HG02852 (cell line): ENCODE results near the gene TSPEAR.

Source experiments
- ATAC-seq: cut with Tn5 transposase; IDR thresholded peaks from one replicate; pipeline ENCODE4 v1.9.1; 2021; ENCODE audit warnings: mild to moderate bottlenecking, moderate library complexity; ENCODE audit not compliant: unreplicated experiment

TSPEAR gene

GRCh38 chr21:44741921-44742320 is 30.5 kb upstream of the TSPEAR start:
- no peak for ATAC-seq

GRCh38 chr21:44740742-44741141 is 29.4 kb upstream of the TSPEAR start:
- no peak for ATAC-seq

GRCh38 chr21:44739316-44739715 is 27.9 kb upstream of the TSPEAR start:
- ATAC-seq, result no peak

- no peak for ATAC-seq
These were observed 27.2 kb upstream of the TSPEAR start for GRCh38 chr21:44738621-44739020.

DNA sequence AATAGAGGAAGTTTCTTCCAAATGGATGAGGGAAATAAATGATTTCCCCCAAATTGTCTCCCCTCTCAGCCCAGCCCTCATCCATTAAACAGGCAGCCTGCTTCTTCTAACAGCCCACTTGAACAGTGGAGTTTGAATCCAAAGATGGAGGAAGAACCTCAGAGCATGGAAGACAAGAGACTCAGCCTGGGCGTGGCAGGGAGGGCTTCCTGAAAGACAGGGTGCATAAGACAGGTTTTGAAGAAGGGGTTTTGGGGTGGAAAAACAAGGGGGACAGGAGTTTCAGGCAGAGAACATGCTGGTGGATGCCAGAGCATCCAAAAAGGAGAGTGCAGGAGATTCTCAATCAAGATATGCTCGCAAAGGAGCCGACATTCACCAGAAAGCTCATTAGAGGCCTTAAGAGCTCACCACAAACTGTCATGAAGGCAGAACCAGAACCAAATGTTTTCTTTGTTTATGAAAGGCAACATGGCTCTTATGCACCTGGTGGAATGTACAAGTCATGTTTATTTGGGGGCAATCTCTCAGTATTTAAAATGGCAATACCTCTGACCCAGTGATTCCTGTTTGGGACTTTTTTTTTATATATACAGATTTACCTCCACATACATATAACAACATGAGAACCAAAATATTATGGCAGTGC is 26.5 kb upstream of the TSPEAR start:
- no peak for ATAC-seq

DNA sequence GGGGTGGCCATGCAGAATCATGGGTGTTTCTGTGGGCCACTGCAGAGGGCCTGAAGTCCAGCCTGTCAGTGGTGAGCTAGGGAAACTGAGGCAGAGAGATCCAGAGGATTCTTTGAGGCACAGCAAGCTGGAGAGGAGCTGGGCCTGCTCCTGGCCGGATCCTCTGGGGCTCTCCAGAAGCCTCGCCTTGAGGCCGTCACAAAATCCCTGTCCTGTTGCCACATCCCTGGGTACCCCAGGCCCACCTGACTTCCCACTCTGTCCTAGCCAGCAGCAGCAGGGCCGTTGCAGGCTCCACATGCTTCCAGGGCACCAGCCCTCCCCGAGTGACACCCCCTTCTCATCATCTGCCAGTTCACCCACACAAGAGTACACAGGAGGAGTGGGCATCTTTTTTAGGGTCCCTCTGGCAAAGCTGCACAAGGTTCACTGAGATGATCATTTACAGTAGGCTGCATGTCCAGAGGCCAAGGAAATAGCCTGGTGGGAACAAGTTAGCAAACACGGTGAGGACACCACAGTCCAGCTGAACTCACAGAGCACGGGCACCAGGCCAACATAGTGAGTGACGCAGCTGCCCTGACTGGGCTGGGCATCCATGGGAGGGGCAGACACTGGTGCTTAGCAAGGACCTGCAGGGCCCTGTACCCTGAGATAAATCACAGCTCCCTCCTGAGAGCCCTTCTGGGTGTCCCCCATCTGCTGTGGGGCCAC is 25.1 kb upstream of the TSPEAR start:
- ATAC-seq, result no peak

GRCh38 chr21:44735821-44736220 is 24.4 kb upstream of the TSPEAR start:
- ATAC-seq, result no peak

DNA sequence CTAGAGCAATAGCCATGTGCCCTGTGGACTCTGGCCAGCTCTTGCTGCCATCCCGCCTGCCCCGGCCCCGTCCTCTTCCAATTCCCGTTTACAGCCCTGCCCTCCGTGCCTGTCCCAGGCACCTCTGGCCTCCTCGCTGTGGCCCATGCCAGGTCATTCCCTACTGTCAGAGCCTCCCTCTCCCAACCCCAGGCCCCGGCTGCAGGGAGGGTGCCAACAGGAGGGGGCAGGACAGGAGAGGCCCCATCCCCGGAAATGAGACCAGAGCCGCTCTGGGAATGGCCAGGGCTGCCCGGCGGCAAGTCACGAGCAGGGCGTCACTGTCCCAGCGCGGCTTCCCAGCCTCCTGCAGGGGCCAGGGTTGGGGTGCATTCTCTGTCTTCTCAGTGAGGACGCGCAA is 23.5 kb upstream of the TSPEAR start:
- no peak for ATAC-seq

- no peak for ATAC-seq
These were observed 22.8 kb upstream of the TSPEAR start for GRCh38 chr21:44734026-44734745.

GRCh38 chr21:44732956-44733355 is 21.6 kb upstream of the TSPEAR start:
- ATAC-seq, result no peak

DNA sequence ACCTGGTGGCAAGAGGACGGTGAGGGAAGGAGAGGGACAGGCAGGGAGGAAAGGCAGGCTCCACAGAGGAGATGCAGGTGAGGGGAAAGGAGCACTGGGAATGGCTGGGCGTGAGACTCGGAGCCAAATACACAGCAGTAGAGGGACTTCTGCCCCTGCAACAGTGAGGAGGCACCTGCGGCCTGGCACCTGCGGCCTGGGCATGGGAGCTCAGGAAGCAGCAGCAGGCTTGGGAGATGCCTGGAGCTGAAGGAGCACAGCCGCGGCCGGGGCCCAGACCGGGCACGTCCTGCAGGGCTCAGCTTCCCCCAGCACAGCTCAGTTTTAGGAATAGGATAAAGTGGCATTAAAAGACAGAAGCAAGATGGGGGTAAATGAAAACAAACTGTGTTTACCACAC is 20.9 kb upstream of the TSPEAR start:
- no peak for ATAC-seq

DNA sequence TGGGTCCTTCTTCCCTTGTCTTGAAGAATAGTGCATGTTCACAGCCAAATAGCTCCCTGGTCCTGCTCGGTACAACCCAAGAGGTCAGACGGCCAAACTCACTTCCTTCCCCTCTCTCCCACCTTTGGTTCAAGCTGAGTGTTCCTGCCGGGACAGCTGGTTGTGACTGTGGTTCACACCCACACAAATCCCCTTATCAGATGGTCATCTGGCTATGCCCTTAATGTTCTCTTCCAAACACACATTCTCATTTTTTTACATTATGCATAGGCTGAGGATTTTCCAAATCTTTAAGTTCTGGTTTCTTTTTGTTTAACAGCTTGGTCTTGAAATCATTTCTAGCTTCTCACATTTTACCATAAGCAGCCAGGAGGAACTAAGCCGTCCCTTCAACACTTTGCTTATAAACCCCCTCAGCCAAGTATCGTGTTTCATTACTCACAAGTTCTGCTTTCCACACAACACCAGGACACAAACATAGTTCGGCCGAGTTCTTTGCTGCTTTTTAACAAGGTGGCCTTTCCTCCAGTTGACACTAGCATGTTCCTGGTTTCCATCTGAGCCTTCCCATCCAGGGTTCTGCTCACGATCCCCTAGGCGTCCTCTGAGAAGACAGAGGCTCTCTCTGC is 19.7 kb upstream of the TSPEAR start:
- ATAC-seq, result no peak

GRCh38 chr21:44730028-44730395 is 18.6 kb upstream of the TSPEAR start:
- no peak for ATAC-seq

DNA sequence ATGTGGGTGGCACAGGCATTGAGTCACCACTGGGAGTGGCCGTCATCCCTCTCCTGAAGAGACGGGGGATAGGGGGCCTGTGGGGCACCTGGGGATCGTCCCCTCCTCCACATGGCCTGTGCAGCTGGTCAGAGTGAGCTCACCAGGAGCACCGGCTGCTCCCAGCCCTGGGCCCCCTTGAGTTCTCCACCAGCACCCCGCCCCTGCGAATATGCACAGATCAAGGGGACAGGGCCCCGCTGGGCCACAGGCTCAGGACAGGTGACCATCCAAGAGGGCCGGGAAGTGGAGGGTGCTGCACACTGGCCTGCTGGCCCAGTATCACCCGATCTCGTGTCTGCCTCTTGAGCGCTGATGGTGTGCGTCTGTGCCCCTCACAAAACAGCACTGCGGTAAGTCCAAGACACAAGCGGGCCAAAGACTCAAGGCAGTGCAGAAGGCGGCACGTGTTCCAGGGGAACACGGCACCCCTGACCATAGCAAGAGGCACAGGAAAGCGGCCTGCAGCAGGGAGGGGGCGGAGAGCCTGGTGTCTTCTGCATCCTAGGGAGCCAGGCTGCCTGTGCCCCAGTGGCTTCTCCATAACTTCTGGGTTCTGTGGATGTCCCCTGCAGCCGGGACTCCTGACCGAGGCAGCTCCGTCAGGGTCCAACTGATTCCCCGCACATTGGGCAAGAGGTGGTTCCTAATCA is 18.1 kb upstream of the TSPEAR start:
- ATAC-seq, result no peak

DNA sequence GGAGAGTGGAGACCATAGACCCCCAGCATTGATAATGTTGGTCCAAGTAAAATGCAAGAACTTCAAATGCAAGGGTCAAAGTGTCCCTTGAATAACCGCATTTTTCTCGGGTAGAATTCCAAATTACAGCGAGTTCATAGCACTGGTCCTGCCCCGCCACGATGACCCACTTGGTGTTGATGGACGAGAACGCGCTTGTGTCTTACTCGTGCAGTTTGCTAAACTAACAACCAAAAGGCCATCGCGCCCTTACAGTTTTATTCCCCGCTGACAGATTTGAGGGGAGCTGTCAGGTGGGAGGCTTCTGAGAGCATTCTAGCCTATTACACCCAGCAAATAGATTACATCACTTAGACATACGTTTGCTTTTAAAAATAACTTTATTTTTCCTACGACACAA is 17.3 kb upstream of the TSPEAR start:
- ATAC-seq, result no peak

GRCh38 chr21:44727757-44728156 is 16.4 kb upstream of the TSPEAR start:
- ATAC-seq, result no peak

DNA sequence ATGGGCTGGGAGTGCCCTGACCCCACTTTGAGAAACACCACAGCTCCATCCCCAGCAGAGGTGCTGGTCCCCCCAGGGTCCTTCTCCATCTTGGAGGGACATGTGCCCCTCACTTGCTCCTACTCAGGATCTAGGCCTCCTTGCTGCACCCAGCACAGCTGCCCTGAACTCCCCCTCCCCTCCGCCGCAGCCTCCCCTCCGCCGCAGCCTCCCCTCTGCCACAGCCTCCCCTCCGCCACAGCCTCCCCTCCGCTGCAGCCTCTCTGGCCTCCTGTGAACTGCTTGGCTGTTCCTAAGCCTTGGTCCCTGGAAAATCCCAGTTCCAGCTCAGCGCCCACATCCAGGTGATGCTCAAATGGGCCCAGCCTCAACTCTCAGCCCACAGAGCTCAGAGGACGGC is 15.9 kb upstream of the TSPEAR start:
- no peak for ATAC-seq

DNA sequence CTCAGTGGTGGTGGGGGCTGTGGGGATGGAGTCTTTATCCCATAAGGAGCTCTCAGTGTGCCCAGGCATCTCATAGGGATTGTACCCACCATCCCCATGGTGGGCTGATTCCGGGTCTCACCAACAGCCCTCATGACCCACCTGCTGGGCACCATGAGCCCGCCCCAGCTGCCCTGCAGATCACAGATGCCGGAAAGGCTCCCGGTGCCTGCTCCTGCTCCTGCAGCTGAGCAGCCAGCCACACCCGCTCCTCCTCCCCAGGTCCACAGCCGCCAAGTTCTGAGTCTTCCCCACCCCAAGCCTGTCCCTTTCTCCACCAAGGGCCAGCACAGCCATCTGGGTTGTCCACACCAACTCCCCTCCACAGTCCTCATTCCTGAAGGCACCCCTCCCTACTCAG is 15.5 kb upstream of the TSPEAR start:
- no peak for ATAC-seq

DNA sequence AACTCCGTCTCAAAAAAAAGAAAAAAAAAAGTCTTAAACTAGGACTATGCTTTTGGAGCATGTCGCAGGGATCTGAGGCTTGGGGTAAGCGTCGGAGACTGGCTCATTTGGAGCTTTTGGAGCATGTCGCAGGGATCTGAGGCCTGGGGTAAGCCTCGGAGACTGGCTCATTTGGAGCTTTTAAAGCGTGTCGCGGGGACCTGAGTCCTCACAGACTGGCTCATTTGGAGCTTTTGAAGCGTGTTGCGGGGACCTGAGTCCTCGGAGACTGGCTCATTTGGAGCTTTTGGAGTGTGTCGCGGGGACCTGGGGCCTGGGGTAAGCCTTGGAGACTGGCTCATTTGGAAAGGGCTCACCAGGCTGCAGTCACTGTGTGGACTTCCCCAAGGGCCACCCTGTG is 13.6 kb upstream of the TSPEAR start:
- no peak for ATAC-seq

DNA sequence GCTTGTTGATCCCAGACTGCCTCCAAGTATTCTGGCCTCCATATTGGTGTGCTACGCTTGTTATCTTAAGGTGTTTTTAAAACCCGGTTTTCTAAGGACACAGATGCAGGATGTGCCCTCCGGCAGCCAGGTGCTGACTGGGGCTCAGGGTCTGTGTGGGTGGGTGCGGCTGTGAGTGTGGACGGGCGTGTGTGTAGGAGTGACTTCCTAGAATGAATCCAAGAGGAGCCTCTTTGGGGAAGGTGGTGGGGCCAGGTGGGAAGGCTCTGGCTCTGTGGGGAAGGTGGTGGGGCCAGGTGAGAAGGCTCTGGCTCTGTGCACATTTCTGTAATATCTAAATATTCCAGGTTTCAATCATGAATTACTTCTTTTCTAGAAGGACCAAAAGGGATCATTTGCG is 12.8 kb upstream of the TSPEAR start:
- ATAC-seq, result no peak
